Effector CD8-positive, alpha-beta T cell (primary cell): ENCODE measurements around the gene RMI2.

Source experiments
- DNase-seq: peaks from one replicate; lab custom pipeline; 2025; lab: John Stamatoyannopoulos, UW

Gene RMI2

DNA sequence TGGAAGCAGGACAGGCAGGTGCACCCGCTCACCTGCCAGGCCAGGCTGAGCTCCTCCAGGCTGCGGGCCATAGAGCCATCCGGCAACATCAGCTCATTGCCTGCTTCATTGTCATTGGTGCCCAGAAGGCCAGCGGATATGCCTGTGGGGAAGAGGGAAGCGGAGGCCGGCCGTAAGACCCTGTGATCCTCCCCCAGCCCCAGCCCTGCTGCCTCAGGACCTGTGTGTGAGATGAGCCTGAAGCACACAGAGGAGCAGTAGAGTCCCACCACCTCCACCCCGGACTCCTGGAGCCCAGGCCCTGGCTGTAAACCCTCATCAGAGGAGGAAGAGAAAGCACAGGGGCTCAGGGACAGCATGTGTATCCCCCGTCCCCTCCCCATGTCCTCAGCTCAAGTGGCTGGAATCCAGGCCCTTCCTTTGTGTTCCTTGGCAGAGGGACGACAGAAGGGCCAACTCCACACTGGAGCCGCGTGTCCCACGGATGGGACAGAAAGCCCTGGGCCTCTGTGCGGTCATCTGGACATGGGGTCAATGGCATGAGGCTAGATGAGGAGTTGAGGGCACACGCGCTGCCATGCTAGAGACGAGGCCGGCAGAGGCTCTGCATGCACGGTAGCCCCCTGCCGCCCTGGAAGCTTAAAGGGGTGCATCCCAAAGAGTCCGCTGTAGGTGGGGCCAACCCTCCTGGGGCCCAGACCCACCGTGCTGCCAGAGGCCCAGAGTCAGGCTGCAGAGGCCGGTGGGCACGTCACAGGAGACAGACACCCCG lies 39.1 kb downstream of the RMI2 start:
- no peak for DNase-seq

DNA sequence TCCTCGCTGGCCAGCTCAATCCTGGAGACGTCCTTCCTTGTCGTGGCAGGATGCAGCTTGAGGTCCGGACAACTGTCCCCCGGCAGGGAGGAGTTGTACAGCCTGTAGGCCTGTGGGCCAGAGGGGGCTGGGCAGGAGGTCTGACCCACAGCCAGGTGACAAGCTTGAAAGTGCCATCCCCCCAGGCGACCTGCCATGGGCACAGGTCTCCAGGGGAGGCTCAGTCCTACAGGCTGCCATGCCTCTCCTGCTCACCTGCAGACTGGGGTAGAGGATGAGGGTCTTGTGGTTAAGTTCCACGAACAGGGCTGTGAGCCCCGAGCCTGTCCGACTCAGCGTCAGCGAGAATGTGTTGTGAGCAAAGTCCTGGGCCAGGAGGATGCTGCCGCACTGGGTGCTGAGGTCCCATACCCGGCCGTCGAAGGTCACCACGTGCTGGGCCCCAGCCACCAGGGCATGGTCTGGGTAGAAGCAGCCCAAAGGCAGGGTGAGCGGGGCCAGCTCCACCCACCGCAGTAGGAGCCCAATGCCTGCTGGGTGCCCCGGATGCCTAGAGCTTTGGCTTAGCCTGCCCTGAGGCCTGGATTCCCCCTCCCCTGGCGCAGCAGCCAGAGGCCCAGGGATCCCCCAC lies 39.8 kb downstream of the RMI2 start:
- no peak for DNase-seq

DNA sequence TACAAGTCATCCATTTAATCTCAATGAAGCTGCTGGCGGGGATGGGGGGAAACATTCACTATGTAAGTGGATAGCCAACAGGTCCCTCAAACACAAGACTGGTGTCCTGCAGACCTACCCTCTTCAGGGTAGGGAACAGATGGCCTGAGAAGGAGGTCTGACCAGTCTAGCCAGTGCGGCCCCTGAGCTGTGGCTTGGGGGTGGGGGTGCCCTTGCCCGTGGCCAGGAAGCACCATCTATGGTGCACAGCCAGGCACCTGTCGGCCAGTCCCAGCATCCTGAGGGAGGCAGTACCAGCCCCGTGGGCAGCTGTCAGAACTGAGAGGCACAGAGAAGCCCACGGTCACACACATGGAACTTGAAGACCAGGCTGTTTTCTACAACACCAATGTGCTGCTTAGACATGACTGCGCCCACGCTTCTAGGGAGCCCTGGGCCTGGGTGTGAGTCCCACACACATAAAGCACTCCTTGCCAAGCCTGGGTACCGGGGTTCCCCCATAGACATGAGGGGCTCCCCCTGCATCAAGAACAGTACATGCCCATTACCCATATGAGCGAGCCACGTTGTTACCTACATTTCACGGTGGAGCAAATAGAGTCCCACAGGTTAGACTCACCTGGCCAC lies 40.9 kb downstream of the RMI2 start:
- DNase-seq, result no peak

DNA sequence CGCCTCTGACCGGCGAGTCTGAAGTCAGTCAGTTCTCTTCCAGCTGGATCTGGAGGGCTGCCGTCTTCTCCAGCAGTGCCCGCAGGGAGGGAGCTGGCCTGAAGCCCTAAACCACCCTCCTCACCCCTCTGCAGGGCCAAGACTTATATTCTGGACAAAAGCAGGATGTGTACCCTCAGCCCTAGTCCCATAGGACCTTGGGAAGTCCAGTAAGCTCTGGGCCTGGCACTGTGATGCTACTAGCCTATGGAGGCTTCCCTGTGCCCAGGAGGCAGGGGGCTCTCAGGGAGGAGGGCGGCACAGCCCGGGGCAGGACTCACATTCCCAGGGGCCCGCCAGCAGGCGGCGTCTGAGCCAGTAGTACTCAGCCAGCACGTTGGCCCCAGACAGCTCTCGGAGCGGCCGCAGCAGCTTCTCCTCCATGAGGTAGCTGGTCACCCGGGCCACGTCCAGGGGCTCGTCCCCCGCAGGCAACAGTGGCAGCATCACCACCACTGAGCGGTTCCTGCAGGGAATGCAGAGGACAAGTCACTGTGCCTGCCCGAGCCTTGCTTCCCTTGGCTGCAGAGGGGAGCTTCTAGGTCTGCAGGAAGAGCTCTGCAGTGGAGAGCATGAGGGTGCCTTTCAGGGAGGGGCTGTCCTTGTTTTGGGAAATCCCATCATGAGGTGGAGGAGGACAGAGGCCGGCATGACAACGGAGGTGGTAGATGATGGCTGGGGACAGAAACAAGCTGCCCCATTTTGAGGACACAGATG lies 41.7 kb downstream of the RMI2 start:
- no peak for DNase-seq

DNA sequence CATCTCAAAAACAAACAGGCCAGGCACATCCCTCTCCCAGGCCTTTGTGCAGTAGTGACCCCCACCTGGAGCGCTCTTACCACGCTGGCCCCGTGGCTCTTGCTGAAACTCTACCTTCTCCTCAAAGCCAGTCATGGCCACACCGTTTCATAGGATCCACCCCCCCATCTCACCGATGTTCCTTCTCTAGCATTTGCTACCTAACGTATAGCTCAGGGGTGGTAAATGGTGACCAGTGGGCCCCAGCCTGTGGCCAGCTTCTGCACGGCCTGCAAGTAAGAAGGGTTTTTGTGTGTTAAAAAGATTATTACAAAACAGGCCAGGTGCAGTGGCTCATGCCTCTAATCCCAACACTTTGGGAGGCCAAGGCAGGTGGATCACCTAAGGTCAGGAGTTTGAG lies 43.8 kb downstream of the RMI2 start:
- no peak for DNase-seq

DNA sequence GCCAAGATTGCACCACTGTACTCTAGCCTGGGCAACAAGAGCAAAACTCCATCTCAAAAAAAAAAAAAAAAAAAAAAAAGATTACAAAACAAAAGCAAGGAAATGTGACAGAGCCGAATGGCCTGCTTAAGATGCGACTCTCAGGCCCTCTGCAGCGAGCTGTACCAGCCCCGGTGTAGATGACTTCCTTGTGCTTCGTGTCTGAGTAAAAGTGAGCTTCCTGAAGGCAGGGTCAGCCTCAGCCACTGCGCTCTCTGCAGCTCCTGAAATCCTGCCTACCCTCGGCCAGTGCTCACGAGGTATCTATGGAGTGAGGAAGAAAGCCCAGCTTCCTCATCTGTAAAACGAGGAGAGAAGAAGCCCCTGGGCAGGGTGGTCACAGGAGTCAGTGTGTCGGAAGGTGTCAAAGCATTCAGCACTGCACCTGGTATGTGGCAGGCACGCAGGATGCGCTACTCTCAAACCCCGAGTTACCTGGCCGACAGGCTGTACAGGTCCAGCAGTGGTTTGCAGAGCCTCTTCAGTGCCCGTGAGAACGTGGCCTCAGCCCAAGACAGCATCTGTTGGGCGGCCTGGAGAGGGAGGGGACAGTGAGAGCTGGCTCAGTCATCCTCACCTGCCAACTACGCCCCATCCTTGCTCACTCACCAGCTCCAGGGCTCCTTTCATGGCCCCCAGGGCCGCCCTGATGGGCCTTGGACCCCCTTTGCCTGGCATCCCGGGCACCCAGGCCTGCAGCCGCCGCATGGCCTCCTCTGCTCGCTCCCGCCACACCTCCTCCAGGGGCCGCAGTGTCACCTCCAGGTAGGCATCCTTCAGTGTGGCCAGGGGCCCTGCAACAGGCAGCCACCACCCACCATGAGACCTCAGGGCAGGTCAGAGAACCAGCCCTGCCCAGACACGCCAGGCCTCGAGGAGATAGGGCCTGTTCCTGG lies 44.6 kb downstream of the RMI2 start:
- no peak for DNase-seq

DNA sequence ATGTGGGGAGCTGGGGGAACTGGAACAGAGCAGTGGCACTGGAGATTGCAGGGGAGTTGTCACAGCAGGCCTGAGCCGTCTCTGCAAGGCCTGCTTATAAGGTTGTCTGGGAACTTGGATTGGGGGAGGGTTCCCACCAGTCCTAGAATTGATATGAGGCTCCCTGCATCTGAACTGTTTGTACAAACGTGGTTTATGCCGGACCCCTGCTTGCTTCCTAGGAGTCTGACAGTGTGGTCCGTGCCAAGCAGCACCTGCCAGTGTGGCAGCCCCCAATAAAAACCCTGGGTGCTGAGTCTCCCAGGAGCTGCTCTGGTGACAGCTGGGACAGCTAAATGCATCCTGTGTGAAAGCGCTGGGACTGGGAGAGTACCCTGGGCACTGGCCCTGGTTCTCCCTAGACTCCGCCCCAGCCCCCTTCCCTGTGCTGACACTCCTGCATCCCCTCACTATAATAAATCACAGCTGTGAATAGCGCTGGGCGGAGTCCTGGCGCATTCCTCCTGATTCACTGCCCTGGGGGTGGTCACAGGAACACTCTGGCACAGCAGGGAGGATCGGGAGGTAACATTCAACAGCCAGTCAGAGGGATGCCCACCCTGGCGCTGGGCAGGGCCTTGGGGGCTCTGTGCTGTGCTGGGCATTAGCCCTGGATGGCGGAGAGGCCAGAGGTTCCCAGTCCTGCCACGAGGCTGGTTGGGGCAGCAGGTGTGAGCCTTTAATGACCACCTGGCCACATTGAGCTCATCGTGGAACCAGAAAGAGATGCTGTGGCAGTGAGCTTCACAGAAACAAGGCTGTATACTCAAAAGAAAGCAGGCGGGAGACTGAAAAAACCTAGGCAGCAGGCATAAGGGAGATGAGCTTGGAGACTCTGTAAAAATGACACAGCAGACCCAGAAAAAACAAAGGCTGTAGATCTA lies 45.6 kb downstream of the RMI2 start:
- no peak for DNase-seq

DNA sequence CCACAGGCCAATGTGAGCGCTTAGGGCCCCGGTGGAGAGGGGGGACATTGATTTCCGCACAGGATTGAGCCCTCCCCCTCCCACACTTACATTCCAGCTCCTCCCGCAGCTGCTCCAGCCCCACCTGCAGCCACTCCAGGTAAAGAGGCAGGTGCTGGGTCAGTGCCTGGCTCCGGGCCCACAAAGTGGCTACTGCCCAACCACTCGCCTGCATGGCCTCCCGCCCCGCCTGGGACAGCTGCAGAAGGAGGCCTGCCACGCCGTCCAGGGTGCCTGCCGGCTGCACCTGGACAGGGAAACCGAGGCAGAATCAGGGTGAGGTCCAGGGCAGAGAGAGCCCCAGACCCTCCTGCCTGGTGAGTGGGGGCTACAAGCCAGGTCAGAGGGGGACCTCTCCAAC lies 46.3 kb downstream of the RMI2 start:
- no peak for DNase-seq

DNA sequence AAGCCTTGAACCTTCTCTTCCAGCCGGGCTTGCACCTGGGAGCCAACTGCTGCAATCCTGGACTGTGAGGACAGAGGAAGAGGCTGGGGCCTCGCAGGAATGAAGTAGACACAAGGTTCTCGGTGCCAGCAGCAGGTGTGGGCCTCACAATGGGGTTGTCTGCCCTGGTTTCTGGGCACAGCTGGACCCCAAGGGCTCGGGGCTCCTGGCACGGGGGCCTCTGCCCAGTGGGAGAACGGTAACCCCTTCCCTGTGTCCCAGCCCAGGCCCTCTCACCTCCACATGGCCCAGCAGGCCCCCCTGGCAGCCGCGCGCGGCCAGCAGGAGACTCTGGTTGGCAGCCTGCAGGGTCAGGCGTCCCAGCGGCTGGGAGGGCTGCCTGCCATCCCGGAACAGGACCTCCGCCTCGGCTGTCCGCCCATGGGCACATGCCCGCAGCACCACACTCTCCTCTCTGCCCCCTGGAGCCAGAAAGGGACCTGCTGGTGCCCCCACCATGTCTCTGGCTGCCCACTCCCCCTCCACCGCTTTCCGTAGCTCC lies 46.9 kb downstream of the RMI2 start:
- no peak for DNase-seq

DNA sequence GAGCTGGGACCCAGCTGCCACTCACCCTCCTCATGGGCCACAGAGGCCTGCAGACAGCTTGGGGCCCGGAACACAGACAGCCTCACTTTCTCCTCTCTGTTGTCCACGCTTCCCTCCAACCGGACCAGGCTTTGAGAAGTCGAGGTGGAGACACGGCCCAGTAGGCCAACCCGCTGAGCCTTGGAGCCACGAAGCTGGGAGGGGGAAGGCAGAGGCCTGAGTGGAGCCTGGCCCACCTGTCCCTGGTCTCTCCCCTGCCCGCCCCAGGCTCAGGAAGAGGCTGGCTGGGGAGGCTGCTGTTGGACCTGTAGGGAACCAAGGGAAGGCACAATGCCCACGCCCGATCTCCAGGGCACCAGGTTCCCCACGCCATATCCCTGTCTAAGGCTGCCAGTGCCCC lies 48.1 kb downstream of the RMI2 start:
- DNase-seq, result no peak

DNA sequence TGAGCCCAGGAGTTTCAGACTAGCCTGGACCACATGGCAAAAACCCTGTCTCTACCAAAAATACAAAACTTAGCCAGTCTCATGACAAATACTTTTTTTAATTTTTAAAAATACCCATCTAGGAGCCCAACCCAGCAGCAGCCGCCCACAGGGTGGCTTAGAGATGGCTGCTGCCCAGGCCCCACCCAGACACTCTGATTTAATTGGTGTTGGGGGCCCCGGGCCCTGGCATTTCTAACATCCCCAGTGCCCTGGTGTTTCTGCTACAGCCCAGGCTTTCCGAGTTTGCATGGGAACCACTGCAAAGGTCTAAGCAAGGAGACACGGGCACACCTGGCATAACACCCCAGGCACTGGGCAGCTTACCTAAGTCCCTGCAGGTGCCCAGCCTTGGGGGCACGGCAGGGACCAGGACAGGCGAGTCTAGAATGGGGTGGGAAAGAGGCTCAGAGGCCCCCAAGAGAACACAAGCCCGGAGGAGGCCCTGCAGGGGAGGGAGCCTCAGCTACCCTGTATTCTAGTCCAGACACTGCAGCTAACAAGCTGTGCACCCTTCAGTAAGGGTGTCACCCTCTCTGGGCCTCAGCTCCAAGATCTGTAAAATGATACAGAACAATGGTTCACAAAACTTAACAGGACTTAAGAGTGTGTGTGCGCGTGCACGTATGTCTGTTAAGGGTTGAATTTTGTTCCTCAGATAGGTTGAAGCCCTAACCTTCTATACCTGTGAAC lies 48.8 kb downstream of the RMI2 start:
- no peak for DNase-seq

DNA sequence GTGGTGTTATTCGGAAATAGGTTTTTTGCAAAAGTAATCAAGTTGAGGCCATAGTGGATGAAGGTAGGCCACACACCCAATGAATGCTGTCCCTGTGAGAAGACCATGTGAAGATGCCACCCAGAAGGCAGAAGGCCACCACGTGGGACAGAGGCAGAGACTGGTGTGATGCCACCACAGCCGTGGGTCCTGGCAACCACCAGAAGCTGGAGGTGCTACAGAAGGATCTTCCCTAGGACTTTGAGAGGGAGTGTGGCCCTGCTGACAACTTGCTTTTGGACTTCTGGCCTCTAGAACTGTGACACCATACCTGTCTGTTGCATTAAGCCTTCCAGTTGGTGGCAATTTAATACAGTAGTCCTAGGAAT lies 49.3 kb downstream of the RMI2 start:
- no peak for DNase-seq

DNA sequence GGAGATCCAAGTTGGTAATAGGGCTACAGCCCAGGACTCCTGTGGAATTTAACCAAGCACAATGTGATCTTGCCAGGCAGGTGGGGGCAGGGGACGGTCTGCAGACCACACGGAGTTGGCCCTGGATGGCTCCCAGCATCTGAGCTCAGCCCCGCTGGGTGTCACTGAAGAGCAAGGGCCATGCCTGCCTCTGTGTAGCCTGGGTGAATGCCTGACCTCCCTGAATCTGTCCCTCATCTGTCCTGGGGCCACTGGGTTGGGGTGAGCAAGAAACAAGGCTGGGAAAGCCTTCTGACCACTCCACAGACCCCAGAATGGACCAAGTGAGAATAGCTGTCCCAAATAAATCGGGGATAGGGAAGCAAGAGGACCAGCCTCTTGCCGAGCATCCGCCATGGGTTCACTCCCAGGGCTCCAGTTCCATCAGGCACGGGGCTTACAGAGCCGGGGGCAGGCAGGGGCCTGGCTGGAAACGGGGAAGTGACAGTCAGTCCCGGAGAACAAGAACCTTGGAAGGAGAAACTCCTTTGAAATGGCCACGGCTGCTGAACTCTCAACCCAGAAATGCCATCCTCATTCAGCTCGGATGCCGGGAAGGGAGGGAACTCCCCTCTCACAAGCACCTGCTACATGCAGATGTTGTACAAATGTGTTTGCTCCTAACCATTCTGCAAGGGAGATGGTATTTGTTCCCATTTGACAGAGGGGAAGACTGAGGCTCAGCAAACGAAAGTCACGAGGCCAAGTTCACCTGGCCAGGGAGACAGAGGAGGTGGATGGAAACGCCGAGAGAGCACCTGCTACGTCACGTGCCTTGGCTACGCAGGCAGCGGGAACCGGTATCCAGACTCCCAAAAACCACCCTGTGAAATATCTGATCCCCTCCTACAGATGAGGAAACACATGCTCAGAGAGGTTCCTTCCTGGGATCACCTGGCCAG lies 50.0 kb downstream of the RMI2 start:
- DNase-seq, result no peak

DNA sequence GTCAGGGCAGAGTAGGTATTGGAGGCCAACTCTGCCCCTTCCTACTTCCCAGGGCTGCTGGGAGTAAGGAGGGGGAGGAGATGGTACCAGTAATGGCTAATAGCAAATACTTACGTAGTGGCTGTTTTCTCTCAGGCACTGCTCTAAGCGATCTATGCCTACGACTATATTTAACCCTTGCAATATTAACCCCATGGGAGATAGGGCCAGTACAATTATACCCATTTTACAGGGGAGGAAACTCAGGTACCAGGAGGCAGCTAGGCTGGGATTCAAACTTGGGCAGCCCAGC lies 50.6 kb downstream of the RMI2 start:
- no peak for DNase-seq

DNA sequence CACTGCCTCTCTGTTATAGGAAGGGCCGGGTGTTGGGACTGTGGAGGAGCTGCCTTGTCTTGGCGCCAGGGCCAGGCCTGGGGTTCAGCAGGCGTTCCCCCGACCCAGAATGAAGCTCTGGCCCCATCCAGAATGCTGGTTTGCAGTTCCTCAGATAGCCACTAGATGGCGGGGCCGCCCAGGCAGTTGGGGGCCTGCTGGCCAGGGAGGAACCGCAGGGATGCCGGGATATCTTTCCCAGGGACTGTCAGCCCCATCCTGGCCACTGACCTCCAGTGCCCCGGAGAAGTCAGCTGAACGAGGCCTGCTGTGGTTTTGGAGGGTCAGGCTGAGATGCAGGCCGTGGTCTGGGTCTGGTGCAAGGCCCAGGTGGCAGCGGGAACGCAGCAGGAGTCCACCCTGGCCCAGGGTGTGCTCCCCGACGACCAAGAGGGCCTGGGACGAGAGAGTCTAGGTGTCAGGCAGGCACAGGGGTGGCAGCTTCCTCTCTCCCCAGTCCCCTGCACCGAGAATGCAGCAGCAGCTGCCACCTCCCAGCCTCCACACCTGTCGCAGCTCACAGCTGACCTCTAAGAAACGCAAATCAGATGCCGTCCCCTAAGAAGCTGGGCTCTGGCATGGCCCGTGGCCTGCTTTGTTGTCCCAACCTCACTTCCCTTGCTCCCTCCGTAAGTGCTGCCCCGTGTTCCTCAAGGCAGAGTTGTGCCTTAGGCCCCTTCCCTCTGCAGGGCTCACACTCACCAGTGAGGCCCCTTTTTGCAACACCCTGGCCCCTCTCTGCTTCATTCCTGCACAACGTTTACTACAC lies 51.2 kb downstream of the RMI2 start:
- peak; percentile 57 for DNase-seq

DNA sequence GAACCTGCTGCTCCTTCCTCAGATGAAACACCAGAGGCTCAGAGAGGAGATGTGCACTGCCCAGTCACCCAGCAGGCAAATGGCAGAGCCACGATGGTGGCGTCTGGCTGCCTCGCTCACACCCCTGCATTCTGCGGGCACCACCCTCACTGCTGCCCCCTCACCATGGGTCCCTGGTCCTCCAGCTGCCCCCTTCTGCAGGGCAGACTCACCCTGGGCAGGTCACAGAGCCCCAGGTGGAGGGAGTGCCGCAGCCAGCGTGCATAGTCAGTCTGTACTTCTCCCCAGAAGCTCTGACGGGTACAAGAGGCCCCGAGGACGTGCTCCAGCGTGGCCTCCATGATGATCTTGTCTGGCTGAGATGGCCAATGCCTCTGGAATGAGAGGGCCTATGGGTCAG lies 52.9 kb downstream of the RMI2 start:
- no peak for DNase-seq

DNA sequence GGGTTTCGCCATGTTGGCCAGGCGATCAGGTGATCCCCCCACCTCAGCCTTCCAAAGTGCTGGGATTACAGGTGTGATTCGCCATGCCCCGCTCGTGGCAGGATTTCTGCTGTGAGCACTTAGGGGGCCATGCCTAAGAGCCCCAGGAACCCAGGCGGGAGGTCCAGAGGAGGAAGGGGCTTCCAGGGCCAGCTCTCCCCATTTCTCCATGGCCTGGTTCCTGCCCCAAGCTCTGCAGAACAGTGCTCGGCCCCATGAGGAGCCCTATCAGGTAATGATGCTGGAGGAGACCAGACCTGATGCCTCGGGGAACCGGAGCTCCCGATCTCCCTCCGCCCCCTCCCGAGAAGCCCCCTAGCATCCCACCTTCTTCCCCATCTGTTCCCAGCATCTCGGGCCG lies 53.6 kb downstream of the RMI2 start:
- DNase-seq, result no peak
